Lung microvascular endothelial cell (primary cell): Measurements from ENCODE around the gene CES5A. TPM values are rescaled to one million over a fixed set of nuclear protein-coding genes. Genes with fewer than 3 reads are reported as not detected.
"Not testable (repeated sequence)": the region's sequence is repeated elsewhere in the genome, so short reads cannot be mapped to it uniquely, and the experiment has no call there.

ENCODE experiments used
- DNase-seq, 2 donors: peaks; one replicate each; pipeline versions ENCODE4 v3.0.0 to v3.0.0-alpha.2; 2010; ENCODE audit warnings: low read depth in 2 of 2
- total RNA-seq: library from RNA; depleted of rRNA; stranded (reverse); fragments of >200 nt; gene quantifications from 2 replicates; pipeline ENCODE4 v1.2.1, GENCODE V29; 2014

Gene CES5A
- total RNA-seq, 1 donor from 2014 or later: not detected

DNA sequence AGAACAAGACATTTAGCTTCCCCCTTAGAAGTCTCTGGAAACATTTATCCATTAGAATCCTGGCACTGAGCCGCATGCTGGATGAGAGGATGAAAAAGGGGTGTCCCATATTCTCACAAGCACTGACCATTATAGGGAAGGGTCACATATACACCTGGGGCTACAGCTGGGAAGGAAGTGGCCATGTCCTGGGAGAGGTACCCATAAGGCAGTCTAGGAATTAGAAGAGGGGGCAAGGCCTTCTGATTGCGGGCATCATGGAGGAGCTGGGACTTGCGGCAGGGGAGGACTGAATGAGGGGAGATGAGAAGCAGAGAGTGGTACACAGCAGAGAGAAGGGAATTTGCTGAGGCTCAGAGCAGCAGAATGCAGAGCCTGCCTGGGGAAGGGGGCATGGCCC lies 45.9 kb downstream of the CES5A start:
- not testable (repeated sequence) for DNase-seq

DNA sequence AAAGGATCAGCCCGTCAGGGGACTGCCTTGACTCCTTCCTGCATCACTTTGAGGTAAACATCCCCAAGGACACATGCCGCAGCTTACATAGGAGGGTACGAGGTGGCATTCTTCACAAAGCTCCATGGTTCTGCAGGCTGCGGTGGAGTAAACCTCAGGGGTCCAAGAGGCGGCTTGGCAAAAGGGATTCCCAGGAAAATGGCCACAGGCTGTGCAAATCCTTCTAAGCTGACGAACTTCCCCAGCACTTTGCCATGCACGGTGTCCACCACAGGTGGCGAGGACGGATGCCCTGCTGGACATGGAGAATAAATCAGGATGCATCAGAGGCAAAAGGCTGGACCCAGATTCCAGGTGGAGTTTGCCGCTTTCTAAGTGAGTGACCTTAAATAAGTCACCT lies 46.5 kb downstream of the CES5A start:
- DNase-seq: no peak

DNA sequence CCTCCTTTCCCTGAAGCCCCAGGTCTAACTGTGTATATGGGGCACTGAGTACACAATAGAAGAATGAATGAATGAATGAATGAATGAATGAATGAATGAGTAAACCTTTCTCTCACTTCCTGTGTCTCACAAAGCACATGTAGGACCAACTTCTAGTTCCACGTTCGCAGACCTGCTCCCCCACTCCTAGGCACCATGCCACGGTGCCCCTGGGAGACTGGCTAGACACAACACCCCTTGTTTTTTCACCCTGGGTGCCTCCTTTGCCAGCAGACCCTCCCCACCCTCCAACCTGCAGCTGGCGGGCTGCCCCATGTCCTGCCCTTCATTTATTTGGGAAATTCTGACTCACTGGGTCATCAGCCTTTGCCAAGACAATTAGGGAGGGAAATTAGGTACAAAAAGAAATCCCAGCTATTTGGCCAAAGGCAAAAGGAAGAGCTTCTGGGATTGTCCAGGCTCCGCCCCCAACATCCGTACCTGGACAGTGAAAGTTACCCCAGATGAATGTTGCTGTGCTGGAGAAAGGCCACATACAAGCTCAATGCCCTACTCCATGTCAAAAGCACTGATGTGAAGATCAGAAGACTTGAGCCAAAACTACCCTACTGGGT lies 50.0 kb downstream of the CES5A start:
- DNase-seq: no peak

DNA sequence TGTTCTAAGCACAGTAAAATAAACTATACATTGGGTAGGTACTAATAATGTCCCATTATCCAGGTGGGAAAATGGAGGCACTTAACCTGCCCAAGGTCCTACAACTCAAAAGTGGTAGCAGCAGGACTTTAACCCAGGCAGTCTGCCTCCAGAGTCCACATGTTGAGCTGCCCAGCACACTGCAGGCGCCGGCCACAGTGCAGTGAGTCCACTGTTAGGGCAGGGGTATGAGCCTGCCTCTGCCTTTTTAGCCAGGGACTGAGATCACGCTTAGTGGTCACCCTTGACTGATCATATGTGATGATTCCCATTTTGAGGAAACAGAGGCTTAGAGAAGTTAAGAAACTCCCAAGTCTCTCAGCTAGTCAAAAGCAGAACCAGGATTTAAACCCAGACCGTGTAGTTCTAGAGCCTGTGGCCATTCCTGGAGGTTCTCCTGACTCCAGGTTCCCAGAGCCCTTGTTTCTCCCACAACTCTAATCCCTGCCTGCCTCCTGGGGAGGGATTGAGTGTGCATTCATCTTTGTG lies 50.6 kb downstream of the CES5A start:
- no peak for DNase-seq

- DNase-seq: no peak
These were observed 52.8 kb downstream of the CES5A start for GRCh38 chr16:55822280-55822810.

DNA sequence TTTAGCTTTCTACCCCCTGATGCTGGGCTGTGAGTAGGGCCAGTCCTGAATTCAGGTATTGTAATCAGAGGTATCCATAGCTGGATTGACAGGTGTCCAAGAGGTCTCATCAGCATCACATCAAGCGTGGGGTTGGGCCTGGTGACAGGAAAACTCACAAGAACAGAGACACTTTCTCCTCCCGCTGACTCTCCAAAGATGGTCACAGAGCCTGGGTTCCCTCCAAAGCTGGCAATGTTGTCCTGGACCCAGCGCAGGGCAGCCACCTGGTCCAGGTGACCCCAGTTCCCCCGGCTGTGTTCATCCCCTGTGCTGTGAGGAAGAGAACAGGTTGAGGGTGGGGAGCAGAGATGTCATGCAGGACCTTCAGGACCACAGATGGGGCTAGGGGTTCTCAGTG lies 54.0 kb downstream of the CES5A start:
- no peak for DNase-seq

- no peak for DNase-seq
These were observed 54.6 kb downstream of the CES5A start for GRCh38 chr16:55820615-55821014.

GRCh38 chr16:55817236-55817912 lies 57.8 kb downstream of the CES5A start:
- no peak for DNase-seq

- not testable (repeated sequence) for DNase-seq
These were observed 59.0 kb downstream of the CES5A start for GRCh38 chr16:55816222-55816621.

DNA sequence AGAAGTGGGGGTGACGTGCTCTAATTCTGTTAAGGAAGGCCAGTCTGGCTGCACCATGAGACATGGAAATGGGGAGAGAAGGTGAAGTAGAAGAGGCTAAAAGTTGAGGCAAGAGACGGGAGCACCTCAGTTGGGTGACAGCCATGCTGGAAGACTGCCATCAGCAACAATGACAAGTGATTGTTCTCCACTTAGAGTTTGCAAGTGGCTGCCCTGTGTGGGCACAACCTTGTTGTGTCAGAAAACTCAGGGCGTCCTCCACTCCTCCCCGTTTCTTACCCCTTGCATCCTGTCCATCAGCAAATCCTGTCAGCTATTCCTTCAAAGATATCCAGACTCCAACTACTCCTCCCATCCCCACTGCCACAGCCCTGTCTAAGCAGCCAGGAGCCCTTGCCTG lies 59.9 kb downstream of the CES5A start:
- DNase-seq: no peak

DNA sequence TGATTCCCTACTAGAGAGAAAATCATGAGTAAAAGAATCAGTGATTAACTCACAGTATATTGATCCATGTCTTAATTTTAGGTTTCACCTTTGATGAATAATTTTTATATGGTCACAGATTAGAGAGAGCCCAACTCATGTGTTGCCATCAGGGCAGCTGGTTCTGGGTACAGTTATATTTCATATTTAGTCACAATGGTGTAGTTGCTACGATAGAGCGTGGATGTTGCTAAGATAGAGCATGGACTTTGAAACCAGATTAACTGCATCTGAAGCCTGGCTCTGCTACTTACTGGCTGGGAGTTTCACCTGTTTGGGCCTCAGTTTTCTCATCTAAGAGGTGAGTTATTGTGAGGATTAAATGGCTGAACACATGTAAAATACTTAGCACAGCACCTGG lies 61.0 kb downstream of the CES5A start:
- DNase-seq: not testable (repeated sequence)

- DNase-seq: not testable (repeated sequence)
These were observed 61.4 kb downstream of the CES5A start for GRCh38 chr16:55813730-55814129.

DNA sequence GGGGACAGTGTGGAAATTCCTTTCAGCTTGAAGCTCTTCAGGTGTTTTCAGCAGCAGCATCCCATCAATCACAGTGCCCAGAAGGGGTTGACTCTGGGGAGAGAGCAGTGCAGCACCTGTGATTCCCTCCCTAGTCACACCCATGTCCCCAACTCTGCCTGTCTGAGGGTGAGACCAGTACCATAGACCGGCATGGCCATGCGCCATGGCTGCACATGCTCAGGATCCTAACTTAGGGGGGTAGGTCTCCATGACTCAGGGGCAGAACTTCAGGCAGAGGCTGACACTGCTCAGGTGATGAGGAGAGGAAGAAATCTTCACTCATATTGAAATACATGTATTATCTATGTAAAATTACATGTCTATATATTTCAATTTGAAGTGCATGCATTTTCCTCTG lies 62.2 kb downstream of the CES5A start:
- no peak for DNase-seq

- no peak for DNase-seq
These were observed 63.4 kb downstream of the CES5A start for GRCh38 chr16:55811811-55812210.

- DNase-seq: no peak
These were observed 64.7 kb downstream of the CES5A start for GRCh38 chr16:55810451-55810961.

- DNase-seq: no peak
These were observed 65.3 kb downstream of the CES5A start for GRCh38 chr16:55809851-55810250.

DNA sequence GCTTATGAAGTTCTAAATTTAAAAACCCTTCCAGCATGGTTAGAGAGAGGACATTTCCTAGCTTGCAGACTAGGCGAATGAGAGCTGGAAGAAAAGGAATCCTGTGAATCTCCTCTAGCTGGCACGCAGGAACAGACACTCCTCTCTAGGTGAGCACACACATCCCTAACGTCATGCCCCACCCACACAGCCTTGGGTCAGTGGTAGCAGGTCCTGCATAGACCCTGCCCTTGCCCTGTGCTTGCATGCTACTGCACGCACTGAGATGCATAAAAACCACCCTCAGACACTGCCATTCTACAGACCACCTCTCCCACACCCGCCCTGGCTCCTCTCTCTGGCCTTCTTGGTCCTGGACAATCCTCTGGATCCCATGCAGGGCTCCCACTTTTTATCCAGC lies 65.8 kb downstream of the CES5A start:
- no peak for DNase-seq

GRCh38 chr16:55808286-55808685 lies 66.9 kb downstream of the CES5A start:
- DNase-seq: not testable (repeated sequence)

- DNase-seq: not testable (repeated sequence)
These were observed 70.1 kb downstream of the CES5A start for GRCh38 chr16:55805104-55805503.

DNA sequence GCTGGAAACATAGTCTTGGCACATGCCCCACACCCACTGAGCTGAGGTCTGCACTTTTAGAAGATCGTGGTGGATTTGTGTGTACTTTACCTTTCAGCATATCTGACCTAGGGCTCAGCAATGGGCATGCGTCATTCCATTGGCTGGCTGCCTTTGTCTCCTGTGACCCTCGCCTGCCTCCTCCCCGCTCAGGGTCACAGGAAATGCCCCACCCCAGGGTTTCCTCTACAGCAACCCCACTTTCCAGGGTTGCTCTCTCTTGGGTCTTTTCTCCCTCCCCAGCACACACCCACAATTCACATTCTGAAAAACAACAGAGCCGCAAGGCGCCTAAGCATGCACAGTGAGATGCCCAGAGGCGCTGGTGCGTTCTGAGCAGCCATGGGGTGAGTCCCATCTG lies 71.5 kb downstream of the CES5A start:
- not testable (repeated sequence) for DNase-seq
